PC-9 (cell line): ENCODE measurements around the gene RIMS1.

ENCODE experiments used
- EZH2 ChIP-seq: fragments of 200-600 bp; sonication (generic); IDR thresholded peaks from 2 replicates; pipeline ENCODE4 v1.8.0; 2017; ENCODE audit warnings: antibody characterized with exemption, low read depth
- TF ChIP-seq, protein P1 (sequence below): fragments of 200-600 bp; sonication (generic); conservative IDR thresholded peaks from 2 replicates; pipeline ENCODE4 v1.6.1; 2017; ENCODE audit warnings: mixed run types, antibody characterized with exemption, mild to moderate bottlenecking, moderate library complexity

DNA sequence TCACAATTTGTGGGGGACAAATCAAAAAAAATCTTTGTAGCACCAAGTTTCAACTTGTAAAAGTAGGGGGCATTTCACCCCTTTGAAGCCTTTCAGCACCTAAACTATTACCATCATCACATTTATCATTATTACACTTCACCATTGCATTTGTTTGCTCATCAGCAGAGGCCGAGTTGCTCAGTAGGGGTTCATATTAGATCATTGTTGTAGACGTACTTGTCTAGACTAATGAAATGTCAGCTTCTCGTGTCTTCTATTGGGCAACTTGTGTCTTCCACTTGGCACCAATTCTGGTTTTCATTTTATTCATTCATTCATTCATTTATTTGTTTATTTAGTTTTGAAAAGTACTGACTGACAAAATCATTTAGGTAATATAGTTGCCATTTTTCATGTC lies 397.2 kb downstream of the RIMS1 start:
- TF ChIP-seq, protein P1, sequence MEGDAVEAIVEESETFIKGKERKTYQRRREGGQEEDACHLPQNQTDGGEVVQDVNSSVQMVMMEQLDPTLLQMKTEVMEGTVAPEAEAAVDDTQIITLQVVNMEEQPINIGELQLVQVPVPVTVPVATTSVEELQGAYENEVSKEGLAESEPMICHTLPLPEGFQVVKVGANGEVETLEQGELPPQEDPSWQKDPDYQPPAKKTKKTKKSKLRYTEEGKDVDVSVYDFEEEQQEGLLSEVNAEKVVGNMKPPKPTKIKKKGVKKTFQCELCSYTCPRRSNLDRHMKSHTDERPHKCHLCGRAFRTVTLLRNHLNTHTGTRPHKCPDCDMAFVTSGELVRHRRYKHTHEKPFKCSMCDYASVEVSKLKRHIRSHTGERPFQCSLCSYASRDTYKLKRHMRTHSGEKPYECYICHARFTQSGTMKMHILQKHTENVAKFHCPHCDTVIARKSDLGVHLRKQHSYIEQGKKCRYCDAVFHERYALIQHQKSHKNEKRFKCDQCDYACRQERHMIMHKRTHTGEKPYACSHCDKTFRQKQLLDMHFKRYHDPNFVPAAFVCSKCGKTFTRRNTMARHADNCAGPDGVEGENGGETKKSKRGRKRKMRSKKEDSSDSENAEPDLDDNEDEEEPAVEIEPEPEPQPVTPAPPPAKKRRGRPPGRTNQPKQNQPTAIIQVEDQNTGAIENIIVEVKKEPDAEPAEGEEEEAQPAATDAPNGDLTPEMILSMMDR: no peak
- no peak for TF ChIP-seq EZH2
